Testis (tissue), 2 donors: ENCODE results near the gene SQSTM1.

Source experiments
- CTCF ChIP-seq, 3 experiments: fragments of 450-650 bp in 2 of 3; fragments of 200-600 bp in 1 of 3; sonication (generic) in 1 of 3; IDR thresholded peaks; one replicate each; pipeline ENCODE4 v1.5.1; 2016 to 2019; ENCODE audit warnings: antibody characterized with exemption in 3 of 3, mild to moderate bottlenecking in 2 of 3, moderate library complexity in 1 of 3
- POLR2A ChIP-seq: fragments of 450-650 bp; IDR thresholded peaks from one replicate; pipeline ENCODE4 v1.6.1; 2017; ENCODE audit warnings: antibody characterized with exemption, mild to moderate bottlenecking, moderate library complexity

GRCh38 chr5:179814090-179814489 lies 6.6 kb upstream of the SQSTM1 start:
- TF ChIP-seq CTCF (IDR thresholded peaks at IDR 0.05) = no peak
- no peak for TF ChIP-seq POLR2A
